ENCODE measurements around the gene GMPR2.
"Not testable (repeated sequence)": the region's sequence is repeated elsewhere in the genome, so short reads cannot be mapped to it uniquely, and the experiment has no call there.

Gene GMPR2

GRCh38 chr14:24232645-24233537 is at the start of gene GMPR2:
Gene GMPR2, plus strand, starts transcription at chr14:24232929. Its CDS starts 325 bp downstream, at chr14:24233254.
- DNase-seq = peak; percentile 22

GRCh38 chr14:24183014-24183481 is 49.7 kb upstream of the GMPR2 start:
- DNase-seq = no peak

- no peak for DNase-seq
Observed at GRCh38 chr14:24184104-24184970, 48.4 kb upstream of the GMPR2 start.

GRCh38 chr14:24185026-24185425 is 47.7 kb upstream of the GMPR2 start:
- no peak for DNase-seq

GRCh38 chr14:24185741-24186140 is 47.0 kb upstream of the GMPR2 start:
- DNase-seq = no peak

GRCh38 chr14:24186831-24187538 is 45.7 kb upstream of the GMPR2 start:
- DNase-seq = no peak

- no peak for DNase-seq
Observed at GRCh38 chr14:24187539-24187915, 45.2 kb upstream of the GMPR2 start.

GRCh38 chr14:24188251-24189058 is 44.3 kb upstream of the GMPR2 start, which contains the start of gene IPO4:
Gene IPO4, minus strand, starts transcription at chr14:24188816. Its CDS starts 29 bp downstream, at chr14:24188787.
- DNase-seq = peak; percentile 97

GRCh38 chr14:24189059-24189375 is 43.7 kb upstream of the GMPR2 start:
- no peak for DNase-seq

GRCh38 chr14:24189460-24189859 is 43.3 kb upstream of the GMPR2 start:
- no peak for DNase-seq

- DNase-seq = no peak
Observed at GRCh38 chr14:24190416-24190815, 42.3 kb upstream of the GMPR2 start.

GRCh38 chr14:24192933-24193332 is 39.8 kb upstream of the GMPR2 start:
- no peak for DNase-seq

- DNase-seq = no peak
Observed at GRCh38 chr14:24194186-24194872, 38.4 kb upstream of the GMPR2 start.

- DNase-seq = no peak
Observed at GRCh38 chr14:24194873-24195185, 37.9 kb upstream of the GMPR2 start.

GRCh38 chr14:24195186-24196070 is 37.3 kb upstream of the GMPR2 start, which contains the start of gene TM9SF1:
Gene TM9SF1, minus strand, starts transcription at chr14:24195441. Its CDS starts 422 bp downstream, at chr14:24195019.
- peak; percentile 90 for DNase-seq

GRCh38 chr14:24196071-24197055 is 36.4 kb upstream of the GMPR2 start:
- no peak for DNase-seq

- DNase-seq = no peak
Observed at GRCh38 chr14:24197056-24197450, 35.7 kb upstream of the GMPR2 start.

GRCh38 chr14:24198814-24199524 is 33.8 kb upstream of the GMPR2 start:
- no peak for DNase-seq

GRCh38 chr14:24202538-24202937 is 30.2 kb upstream of the GMPR2 start:
- not testable (repeated sequence) for DNase-seq

Data from activated CD4-positive, alpha-beta T cell treated with anti-CD3 and anti-CD28 coated beads for 48 hours (primary cell).